Measurements from ENCODE around the gene RALGDS. TPM values are rescaled to one million over a fixed set of nuclear protein-coding genes. Genes with fewer than 3 reads are reported as not detected.

The RALGDS gene
- total and polyA plus RNA-seq, 2 of the 4 experiments (the other 2 are of a cell fraction): 13.1 to 36.9 TPM

DNA sequence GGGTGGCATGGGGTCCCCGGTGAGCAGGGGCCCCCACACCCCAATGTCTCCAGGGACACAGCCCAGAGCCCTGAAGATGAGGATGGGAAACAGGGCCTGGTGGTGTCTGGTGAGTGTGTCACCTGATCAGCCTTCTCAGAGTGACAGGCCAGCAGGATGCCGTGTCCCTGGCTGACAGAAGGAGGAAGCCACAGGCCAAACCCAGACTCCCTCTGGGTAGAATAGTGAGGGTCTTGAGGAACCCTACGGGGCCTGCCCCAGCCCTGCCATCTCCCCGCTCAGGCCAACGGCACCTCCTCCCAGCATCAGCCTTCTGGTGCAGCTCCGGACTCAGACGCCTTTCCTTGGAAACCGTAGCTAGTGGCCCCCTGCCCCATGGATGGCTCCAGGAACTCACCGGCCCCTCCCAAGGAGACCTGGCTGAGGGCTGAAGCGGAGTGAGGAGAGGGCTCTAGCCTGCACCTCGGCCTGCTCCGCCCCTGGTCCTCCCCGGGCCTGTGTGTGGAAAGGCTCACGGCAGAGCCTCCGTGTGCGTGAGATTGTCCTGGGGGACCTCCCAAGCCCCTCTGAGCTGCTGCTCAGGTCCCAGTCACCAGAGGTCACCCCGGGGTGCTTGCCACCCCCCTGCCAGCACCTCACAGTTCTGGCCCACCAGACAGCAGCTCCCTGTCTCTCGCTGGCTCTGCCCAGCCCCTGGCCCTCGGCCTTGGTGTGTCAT, 6.0 kb downstream of the RALGDS start:
- Histone ChIP-seq H2BK120ac (ENCODE audit: low read depth, low read length) (no peak overlapping the region), H3K56ac (ENCODE audit: extremely low read depth, insufficient read depth, low read length) (no peak overlapping the region), H3K14ac (replicated peaks; ENCODE audit: low read depth, low read length) (no peak overlapping the region; the same call in 1 of the 2 replicates), H3K36me3 (ENCODE audit: control insufficient read depth, insufficient read depth, low read length) (peaks cover 6% of the 10 kb centered on the region; the same call in 1 of the 2 replicates), H3K9me3 (ENCODE audit: control insufficient read depth, insufficient read depth, low read length) (no peaks in the 10 kb centered on the region), H2BK15ac (ENCODE audit: low read depth, low read length) (no peak overlapping the region), H3K23ac (ENCODE audit: low read depth, low read length) (no peak overlapping the region), H4K8ac (ENCODE audit: low read depth in 2 of 2, low read length in 2 of 2) (no peak overlapping the region), H3K4ac (ENCODE audit: low read depth, low read length) (peak overlapping the region; percentile 43; the same call in 1 of the 2 replicates), H2BK20ac (ENCODE audit: low read depth, low read length) (no peak overlapping the region), H4K91ac (ENCODE audit: insufficient read depth, low read depth, low read length) (no peak overlapping the region), H4K20me1 (ENCODE audit: insufficient read depth, low read length) (peaks cover 78% of the 10 kb centered on the region), H3K27ac (ENCODE audit: insufficient read depth, low read length) (no peak overlapping the region), H3K4me1 (ENCODE audit: control insufficient read depth, insufficient read depth, low read length) (peaks cover 31% of the 10 kb centered on the region), H2AFZ (replicated peaks; ENCODE audit: low read length, poor library complexity) (peak overlapping the region; percentile 73), H2AK9ac (replicated peaks; ENCODE audit: low read depth, low read length, poor library complexity) (peak overlapping the region; percentile 79), H3K9ac (ENCODE audit: low read depth, low read length) (no peak overlapping the region), H2AK5ac (ENCODE audit: low read depth, low read length) (no peak overlapping the region), H3K9me1 (ENCODE audit: insufficient read depth, low read length) (peaks cover 21% of the 10 kb centered on the region), H4K5ac (ENCODE audit: low read depth, low read length) (no peak overlapping the region), H3K18ac (ENCODE audit: low read depth, low read length) (no peak overlapping the region), H2BK5ac (ENCODE audit: low read depth, low read length, poor library complexity, severe bottlenecking) (peak overlapping the region; percentile 7), H3K79me1 (ENCODE audit: low read depth in 1 of 2, low read length in 2 of 2) (peaks cover 32 to 81% of the 10 kb centered on the region in 2 experiments), H3K4me2 (ENCODE audit: low read depth, low read length) (no peak overlapping the region), H3K4me3 (ENCODE audit: insufficient read depth, low read depth, low read length) (no peak overlapping the region), H3K27me3 (ENCODE audit: control insufficient read depth, insufficient read depth, low read length) (no peaks in the 10 kb centered on the region)
- dilution Hi-C loops (cut with HindIII; ENCODE audit: low sequenced_read_pairs, unreplicated experiment): no loop called here
- TF ChIP-seq SMC3 (IDR thresholded peaks at IDR 0.05; ENCODE audit: low read depth, low read length) (no peak), MAZ (IDR thresholded peaks at IDR 0.05; ENCODE audit: borderline replicate concordance, low read depth, low read length) (no peak), RCOR1 (IDR thresholded peaks at IDR 0.05; ENCODE audit: insufficient replicate concordance, low read length) (no peak)
- no TSS peak for BruUV-seq (replicated peaks)
- in situ Hi-C loops (cut with MboI; ENCODE audit: low sequenced_read_pairs): no loop called here
- DNase-seq (no peak), ATAC-seq (ENCODE audit: low read depth) (no peak)
- POLR2A ChIA-PET (ENCODE audit: unreplicated experiment): no interaction called here
- CTCF ChIA-PET: interaction anchor here (1.1 to 2.9 kb wide), 2 partner anchors 29 to 32 kb away, joined by 3 to 10 read pairs; no protein-coding TSS in a partner anchor
- intact Hi-C loops (cut with micrococcal nuclease): no loop called here
- 94% methylated on average over 9 of the region's 19 CpGs; no CpG with 5 or more reads in 1 of the 2 experiments for WGBS, 2 experiments (ENCODE audit: extremely low coverage in 2 of 2, insufficient read length in 1 of 2)

Measured in IMR-90 (cell line).